GM12874 (cell line): ENCODE results near the gene RNF14.

Experiments
- CTCF ChIP-seq: IDR thresholded peaks from 2 replicates; pipeline ENCODE4 v1.5.1; 2011; ENCODE audit warnings: low read depth, mild to moderate bottlenecking, control low read depth, low read length, moderate library complexity; ENCODE audit not compliant: insufficient read depth

Gene RNF14

DNA sequence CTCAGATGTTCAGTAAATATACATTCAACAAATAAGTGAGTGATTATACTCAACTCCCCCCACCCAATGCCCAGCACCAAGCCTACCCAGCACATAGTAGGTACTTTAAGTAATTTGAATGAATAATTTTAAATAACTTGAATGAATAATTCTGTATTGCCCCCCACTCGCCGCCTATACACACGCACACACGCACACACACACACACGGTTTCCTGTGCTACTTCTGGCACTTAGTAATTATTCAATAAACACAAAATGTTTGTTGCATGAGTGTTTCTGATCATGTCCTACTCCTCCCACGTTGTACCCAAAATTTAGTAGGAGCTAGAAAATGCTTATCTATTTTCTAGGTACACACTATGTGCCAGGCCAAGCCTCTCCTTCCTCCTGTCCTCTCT is 27.1 kb upstream of the RNF14 start:
- no peak for TF ChIP-seq CTCF

DNA sequence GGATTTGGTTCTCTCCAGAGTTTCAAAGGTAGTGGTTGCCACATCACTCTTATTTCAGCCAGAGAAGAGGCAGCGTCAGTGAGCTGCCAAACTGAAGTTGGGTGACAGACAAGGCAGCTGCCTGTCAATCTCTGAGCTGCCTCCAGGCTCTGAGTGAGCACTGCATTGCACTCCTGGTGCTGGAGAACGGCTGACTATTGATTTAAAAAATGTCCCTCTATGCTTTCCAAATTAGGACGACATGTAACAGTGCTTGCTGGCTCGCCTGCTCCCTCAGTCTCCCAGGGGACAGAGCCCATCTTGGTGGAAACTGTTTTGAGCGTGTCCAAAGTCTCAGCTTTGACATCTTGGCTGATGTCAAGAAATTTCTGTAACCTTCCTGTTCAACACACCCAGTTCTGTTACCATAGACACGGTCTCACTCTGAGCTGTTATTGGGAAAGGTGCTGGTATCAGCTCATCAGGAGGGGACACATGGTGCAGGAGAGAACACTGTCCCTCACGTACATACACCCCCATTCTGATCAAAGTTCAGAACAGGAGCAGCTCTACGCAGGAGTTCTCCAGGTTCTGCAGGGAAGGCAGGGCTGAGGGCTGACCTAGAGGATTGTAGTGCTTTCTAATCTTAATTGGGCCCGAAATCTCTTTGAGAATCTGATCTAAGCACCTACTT is 26.6 kb upstream of the RNF14 start:
- TF ChIP-seq CTCF = no peak

GRCh38 chr5:141944076-141944475 is 24.8 kb upstream of the RNF14 start:
- TF ChIP-seq CTCF = no peak

DNA sequence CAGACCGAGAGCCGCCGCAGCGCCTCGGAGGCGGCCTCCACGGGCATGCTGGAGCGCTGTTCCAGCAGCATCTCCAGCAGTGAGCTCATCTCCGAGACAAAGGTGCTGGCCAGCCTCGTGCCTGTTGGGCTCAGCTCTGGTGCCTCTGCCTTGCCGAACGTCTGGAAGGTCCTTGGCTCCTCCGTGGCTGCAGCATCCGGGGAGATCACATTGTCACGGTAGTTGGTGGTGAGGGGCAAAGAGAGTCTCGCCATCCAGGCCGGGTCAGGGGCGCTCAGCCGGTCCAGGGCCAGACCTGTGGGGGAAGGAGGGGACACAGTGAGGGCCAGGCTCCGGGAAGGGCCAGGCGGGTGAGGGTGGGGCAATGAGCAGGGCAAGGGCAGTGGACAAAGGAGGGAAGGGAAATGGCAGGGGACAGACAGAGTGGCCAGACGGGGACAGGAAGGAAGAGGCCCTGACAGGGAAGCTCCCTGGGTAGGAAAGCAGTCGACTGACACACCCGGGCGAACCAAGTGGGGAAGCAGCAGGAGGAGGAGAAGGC is 23.3 kb upstream of the RNF14 start:
- no peak for TF ChIP-seq CTCF

GRCh38 chr5:141947316-141947715 is 21.6 kb upstream of the RNF14 start:
- TF ChIP-seq CTCF = no peak

- TF ChIP-seq CTCF = no peak
Observed at GRCh38 chr5:141948812-141949211, 20.1 kb upstream of the RNF14 start.

DNA sequence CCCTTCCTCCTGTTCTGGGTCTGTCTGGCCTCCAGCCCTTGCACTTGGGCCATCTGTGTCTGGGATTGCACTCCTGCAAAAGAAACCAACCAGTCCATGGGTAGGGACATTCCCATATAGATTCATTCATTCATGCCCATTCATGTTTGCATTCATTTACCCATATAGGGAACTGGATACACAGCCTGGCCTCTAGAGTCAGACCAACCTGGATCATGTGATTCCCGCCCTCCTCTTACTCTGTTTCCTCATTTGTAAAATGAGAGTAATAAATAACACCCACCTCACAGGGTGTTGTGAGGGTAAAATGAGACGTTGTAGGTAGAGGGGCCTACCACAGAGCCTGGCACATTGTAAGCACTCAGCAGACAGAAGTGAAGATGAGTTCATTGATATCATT is 19.4 kb upstream of the RNF14 start:
- no peak for TF ChIP-seq CTCF
